ENCODE results near the gene AGMO. TPM values are rescaled to one million over a fixed set of nuclear protein-coding genes. Genes with fewer than 3 reads are reported as not detected.

Gene AGMO
- total and polyA plus RNA-seq, 2 donors (not counting 1 experiment from before 2014, with no cell fraction given): not detected

- intact Hi-C loops (cut with micrococcal nuclease): no loop called here
- no CpG with 5 or more reads among the region's 2 CpGs for WGBS (ENCODE audit: insufficient coverage)
- no peak overlapping the region for H3K4me3 Mint-ChIP-seq
Measured at GRCh38 chr7:15491361-15491760, 70.5 kb downstream of the AGMO start.

GRCh38 chr7:15490291-15490690, 71.5 kb downstream of the AGMO start:
- Mint-ChIP-seq H3K4me3 (no peak overlapping the region), H3K4me1 (no peaks in the 10 kb centered on the region), H3K9me3 (ENCODE audit: insufficient read depth) (no peaks in the 10 kb centered on the region), H3K27ac (no peak overlapping the region), H3K27me3 (no peaks in the 10 kb centered on the region)
- DNase-seq: no peak
- Histone ChIP-seq H2AFZ (ENCODE audit: insufficient read depth, low read depth, low read length, poor library complexity, severe bottlenecking) (no peak overlapping the region), H3K4me1 (ENCODE audit: control insufficient read depth in 2 of 2, insufficient read depth in 2 of 2, low read length in 2 of 2) (no peaks in the 10 kb centered on the region), H3K9ac (ENCODE audit: low read length) (no peak overlapping the region), H3K4me2 (replicated peaks; ENCODE audit: low read depth, low read length, poor library complexity, severe bottlenecking) (no peak overlapping the region), H3K79me2 (ENCODE audit: control insufficient read depth, insufficient read depth, low read length) (no peaks in the 10 kb centered on the region), H3K4me3 (ENCODE audit: control extremely low read depth in 1 of 5, extremely low read depth in 1 of 5, insufficient read depth in 1 of 5, low read depth in 2 of 5, low read length in 4 of 5) (no peak overlapping the region), H3K36me3 (replicated peaks in 1 of 2; ENCODE audit: control extremely low read depth in 1 of 2, control insufficient read depth in 1 of 2, extremely low read depth in 1 of 2, insufficient read depth in 2 of 2, low read length in 1 of 2) (no peaks in the 10 kb centered on the region), H3K27ac (ENCODE audit: low read length in 2 of 2) (no peak overlapping the region), H3K9me3 (ENCODE audit: control extremely low read depth in 1 of 3, control insufficient read depth in 2 of 3, insufficient read depth in 1 of 3, low read length in 2 of 3) (no peaks in the 10 kb centered on the region), H3K27me3 (replicated peaks in 1 of 4; ENCODE audit: control extremely low read depth in 1 of 4, control insufficient read depth in 3 of 4, insufficient read depth in 4 of 4, low read length in 3 of 4) (no peaks in the 10 kb centered on the region), H4K20me1 (ENCODE audit: control insufficient read depth, insufficient read depth, low read length, poor library complexity, severe bottlenecking) (no peaks in the 10 kb centered on the region)
- CTCF ChIA-PET: no interaction called here
- ATAC-seq (ENCODE audit: low read depth): no peak
- WGBS (ENCODE audit: insufficient coverage): no CpG with 5 or more reads among the region's 1 CpG
- intact Hi-C loops (cut with micrococcal nuclease): no loop called here
- POLR2A ChIA-PET: no interaction called here
- TF ChIP-seq EZH2 (IDR thresholded peaks at IDR 0.05; ENCODE audit: borderline replicate concordance, insufficient read depth, low read depth, low read length, poor library complexity, severe bottlenecking) (no peak), CTCF (IDR thresholded peaks at IDR 0.05) (no peak)

More at GRCh38 chr7:15491361-15491760, 70.5 kb downstream of the AGMO start:
- H3K4me1 Mint-ChIP-seq: no peaks in the 10 kb centered on the region
- no peak overlapping the region for H2AFZ ChIP-seq (ENCODE audit: insufficient read depth, low read depth, low read length, poor library complexity, severe bottlenecking)
- no peaks in the 10 kb centered on the region for H3K79me2 ChIP-seq (ENCODE audit: control insufficient read depth, insufficient read depth, low read length)
- H3K9me3 ChIP-seq (ENCODE audit: control extremely low read depth in 1 of 3, control insufficient read depth in 2 of 3, insufficient read depth in 1 of 3, low read length in 2 of 3): no peaks in the 10 kb centered on the region
- no peak overlapping the region for H3K4me2 ChIP-seq (replicated peaks; ENCODE audit: low read depth, low read length, poor library complexity, severe bottlenecking)
- no peaks in the 10 kb centered on the region for H4K20me1 ChIP-seq (ENCODE audit: control insufficient read depth, insufficient read depth, low read length, poor library complexity, severe bottlenecking)
- H3K9ac ChIP-seq (ENCODE audit: low read length): no peak overlapping the region
- no peaks in the 10 kb centered on the region for H3K4me1 ChIP-seq (ENCODE audit: control insufficient read depth in 2 of 2, insufficient read depth in 2 of 2, low read length in 2 of 2)
- H3K27me3 Mint-ChIP-seq: no peaks in the 10 kb centered on the region
- ATAC-seq (ENCODE audit: low read depth): no peak
- H3K27ac Mint-ChIP-seq: no peak overlapping the region
- H3K27ac ChIP-seq (ENCODE audit: low read length in 2 of 2): no peak overlapping the region
- H3K36me3 ChIP-seq (replicated peaks in 1 of 2; ENCODE audit: control extremely low read depth in 1 of 2, control insufficient read depth in 1 of 2, extremely low read depth in 1 of 2, insufficient read depth in 2 of 2, low read length in 1 of 2): no peaks in the 10 kb centered on the region
- peaks cover 5% of the 10 kb centered on the region for H3K9me3 Mint-ChIP-seq (ENCODE audit: insufficient read depth)
- DNase-seq: no peak
- ChIA-PET CTCF (no interaction called here), POLR2A (no interaction called here)
- TF ChIP-seq EZH2 (IDR thresholded peaks at IDR 0.05; ENCODE audit: borderline replicate concordance, insufficient read depth, low read depth, low read length, poor library complexity, severe bottlenecking): no peak
- TF ChIP-seq CTCF (IDR thresholded peaks at IDR 0.05): no peak
- H3K4me3 ChIP-seq (ENCODE audit: control extremely low read depth in 1 of 5, extremely low read depth in 1 of 5, insufficient read depth in 1 of 5, low read depth in 2 of 5, low read length in 4 of 5): no peak overlapping the region
- no peaks in the 10 kb centered on the region for H3K27me3 ChIP-seq (replicated peaks in 1 of 4; ENCODE audit: control extremely low read depth in 1 of 4, control insufficient read depth in 3 of 4, insufficient read depth in 4 of 4, low read length in 3 of 4)

All from B cell (primary cell).